GM12878 (cell line): ENCODE measurements around the gene KAT2B. TPM values are rescaled to one million over a fixed set of nuclear protein-coding genes. Genes with fewer than 3 reads are reported as not detected.

Experiments used
- ATAC-seq: fragments of 200-7000 bp; cut with Tn5 transposase; 3 replicates; pipeline ENCODE4 v1.9.1; 2020; ENCODE audit warnings: mild to moderate bottlenecking, moderate library complexity
- BruUV-seq: library from RNA; stranded (reverse); fragments of 400-500 nt; replicated peaks from 2 replicates; lab custom pipeline; 2021; lab: Mats Ljungman, UMichigan
- CTCF ChIA-PET: fragments of 300-600 bp; sonication (Branson Sonifier 250); formaldehyde crosslinking; extraction: SDS; loops from one replicate; lab custom pipeline; 2021; ENCODE audit warnings: inconsistent platforms; lab: Yijun Ruan, JAX
- POLR2A ChIA-PET: fragments of 350-600 bp; formaldehyde crosslinking; extraction: SDS; loops from one replicate; lab custom pipeline; 2021; ENCODE audit warnings: inconsistent platforms; lab: Charles Lee
- RAD21 ChIA-PET: fragments of 300-600 bp; sonication (Branson Sonifier 250); formaldehyde crosslinking; loops from one replicate; lab custom pipeline; 2023; ENCODE audit warnings: antibody characterized with exemption; ENCODE audit not compliant: unreplicated experiment; lab: Charles Lee
- SMC1A ChIA-PET: fragments of 300-600 bp; sonication (Branson Sonifier 250); formaldehyde crosslinking; loops from one replicate; lab custom pipeline; 2023; ENCODE audit not compliant: unreplicated experiment, uncharacterized antibody; lab: Charles Lee
- DNase-seq: peaks from one replicate; pipeline ENCODE4 v3.0.0-alpha.2; 2011; ENCODE audit warnings: low read depth, low spot score
- FAIRE-seq: peaks from 3 replicates; lab custom pipeline; 2011; peaks lifted over from hg19 to GRCh38; lab: Jason Lieb, UNC
- H2AFZ ChIP-seq: 2 replicates; pipeline ENCODE4 v1.6.0; 2011; ENCODE audit warnings: low read depth, low read length, control low read depth; ENCODE audit not compliant: control insufficient read depth
- H3K27ac ChIP-seq: 2 replicates; pipeline ENCODE4 v1.5.1; 2011; ENCODE audit warnings: control low read depth; ENCODE audit not compliant: control insufficient read depth, insufficient read depth
- H3K27me3 ChIP-seq, 2 experiments: replicated peaks in 1 of 2; 2 replicates each; pipeline versions ENCODE4 v1.6.0 to v1.6.1; 2011; ENCODE audit warnings: low read length in 1 of 2; ENCODE audit not compliant: control insufficient read depth in 2 of 2, insufficient read depth in 2 of 2
- H3K36me3 ChIP-seq, 2 experiments: 2 replicates each; pipeline ENCODE4 v1.5.1; 2011; ENCODE audit warnings: low read length in 1 of 2; ENCODE audit not compliant: control insufficient read depth in 2 of 2, insufficient read depth in 2 of 2
- H3K4me1 ChIP-seq: 2 replicates; pipeline ENCODE4 v1.6.1; 2011; ENCODE audit warnings: mild to moderate bottlenecking, low read length, moderate library complexity, mixed read lengths; ENCODE audit not compliant: control insufficient read depth, insufficient read depth
- H3K4me2 ChIP-seq: 2 replicates; pipeline ENCODE4 v1.6.0; 2011; ENCODE audit warnings: control low read depth; ENCODE audit not compliant: control insufficient read depth, insufficient read depth
- H3K4me3 ChIP-seq: fragments of 200-600 bp; sonication (generic); 2 replicates; pipeline ENCODE4 v1.5.1; 2016
- H3K79me2 ChIP-seq: 2 replicates; pipeline ENCODE4 v1.6.0; 2011; ENCODE audit warnings: low read length; ENCODE audit not compliant: control insufficient read depth, insufficient read depth
- H3K9ac ChIP-seq: 2 replicates; pipeline ENCODE4 v1.8.0; 2011; ENCODE audit warnings: low read length, control low read depth, mixed read lengths; ENCODE audit not compliant: control insufficient read depth, insufficient read depth
- H3K9me3 ChIP-seq: replicated peaks from 3 replicates; pipeline ENCODE4 v1.5.1; 2011; ENCODE audit warnings: mild to moderate bottlenecking, low read length; ENCODE audit not compliant: control insufficient read depth, insufficient read depth
- H4K20me1 ChIP-seq: 2 replicates; pipeline ENCODE4 v1.6.0; 2011; ENCODE audit not compliant: control insufficient read depth, insufficient read depth
- E4F1 ChIP-seq: fragments of 450-650 bp; IDR thresholded peaks from 2 replicates; pipeline ENCODE4 v1.6.1; 2018; ENCODE audit warnings: borderline replicate concordance, mild to moderate bottlenecking; ENCODE audit not compliant: partially characterized antibody
- EP300 ChIP-seq, 2 experiments: fragments of 150-350 bp in 1 of 2; IDR thresholded peaks; 2 replicates each; pipeline ENCODE4 v1.6.1; 2011 to 2012; ENCODE audit warnings: low read depth in 2 of 2, low read length in 2 of 2, borderline replicate concordance in 1 of 2, improper control_type of control experiment in 1 of 2, inconsistent platforms in 1 of 2; ENCODE audit not compliant: control insufficient read depth in 1 of 2
- HSF1 ChIP-seq: fragments of 150-350 bp; IDR thresholded peaks from 2 replicates; pipeline ENCODE4 v1.6.1; 2014; ENCODE audit warnings: mild to moderate bottlenecking, low read depth, low read length
- KAT2A ChIP-seq: conservative IDR thresholded peaks from 2 replicates; pipeline ENCODE4 v1.6.1; 2011; ENCODE audit warnings: low read depth, low read length; ENCODE audit not compliant: control insufficient read depth
- PML ChIP-seq: IDR thresholded peaks from 2 replicates; pipeline ENCODE4 v1.6.1; 2012; ENCODE audit warnings: low read length, inconsistent platforms
- WGBS: methylation state at CpG from one replicate; pipeline ENCODE4 v1.1.6; 2016; ENCODE audit warnings: low lambda C conversion rate; ENCODE audit not compliant: insufficient replicate concordance, insufficient coverage; ENCODE audit errors: missing lambda C conversion rate; 5-methylcytosine and 5-hydroxymethylcytosine counted together
- in situ Hi-C: fragments of 300-500 bp; cut with MboI; formaldehyde crosslinking; loops from 9 replicates; pipeline ENCODE4 v1.14.3; 2018; ENCODE audit warnings: mixed read lengths
- intact Hi-C: fragments of 100-400 bp; cut with micrococcal nuclease; formaldehyde crosslinking; loops from one replicate; pipeline ENCODE4 v1.14.2; 2022; ENCODE audit not compliant: unreplicated experiment
- polyA plus RNA-seq, 11 experiments: library from polyadenylated mRNA; depleted of rRNA in 4 of 11; unstranded in 6 of 11; stranded (reverse) in 5 of 11; fragments of >200 nt; fragmentation: Nextera tagmentation in 4 of 11; fragmentation: Illumina TruSeq in 1 of 11; extraction: Ambion mirVana in 4 of 11; extraction: Trizol in 1 of 11; gene quantifications; 1 replicate in 1 of 11; 2 replicates in 10 of 11; pipeline versions ENCODE4 v1.2.1 to v1.2.3, GENCODE V29; 2011 to 2016; ENCODE audit warnings: inconsistent platforms in 2 of 11, missing spikeins in 2 of 11, low read depth in 1 of 11
- total RNA-seq, 4 experiments: library from RNA; depleted of rRNA in 3 of 4; stranded (reverse); fragments of >200 nt in 3 of 4; fragmentation: Illumina TruSeq in 1 of 4; extraction: Trizol in 1 of 4; gene quantifications; 2 replicates each; pipeline versions ENCODE4 v1.2.1 to v1.2.3, GENCODE V29; 2013 to 2021

KAT2B gene
- total and polyA plus RNA-seq, 10 of the 15 experiments (the other 5 are each of a cell fraction or from before 2014, with no cell fraction given): 2.9 to 15.2 (median 10.2) TPM

- Histone ChIP-seq H3K36me3 (peaks cover 1 to 3% of the 10 kb centered on the region in 2 experiments; a peak in 3 of 4 replicates), H3K4me2 (no peak overlapping the region), H3K4me1 (no peaks in the 10 kb centered on the region; the same call in 1 of the 2 replicates), H3K4me3 (no peak overlapping the region), H2AFZ (no peak overlapping the region), H3K27me3 (no peaks in the 10 kb centered on the region), H4K20me1 (no peaks in the 10 kb centered on the region), H3K27ac (no peak overlapping the region), H3K9ac (no peak overlapping the region), H3K79me2 (no peaks in the 10 kb centered on the region), H3K9me3 (no peaks in the 10 kb centered on the region)
- RAD21 ChIA-PET: no interaction called here
- POLR2A ChIA-PET: no interaction called here
- BruUV-seq: no TSS peak
- ATAC-seq (no peak), FAIRE-seq (no peak), DNase-seq (no peak)
- in situ Hi-C loops (no loop called here), intact Hi-C loops (no loop called here)
- TF ChIP-seq HSF1: no peak
- CTCF ChIA-PET: interaction anchor here (1.8 kb wide), 1 partner anchor 10 kb away, joined by 3 read pairs; no protein-coding TSS in a partner anchor
- 95% methylated on average over 4 of the region's 4 CpGs for WGBS
- SMC1A ChIA-PET: interaction anchor here (1.6 to 1.7 kb wide), 2 partner anchors 10 to 56 kb away, joined by 3 to 6 read pairs; no protein-coding TSS in a partner anchor
These were observed 33.4 kb downstream of the KAT2B start for GRCh38 chr3:20073683-20074082.

DNA sequence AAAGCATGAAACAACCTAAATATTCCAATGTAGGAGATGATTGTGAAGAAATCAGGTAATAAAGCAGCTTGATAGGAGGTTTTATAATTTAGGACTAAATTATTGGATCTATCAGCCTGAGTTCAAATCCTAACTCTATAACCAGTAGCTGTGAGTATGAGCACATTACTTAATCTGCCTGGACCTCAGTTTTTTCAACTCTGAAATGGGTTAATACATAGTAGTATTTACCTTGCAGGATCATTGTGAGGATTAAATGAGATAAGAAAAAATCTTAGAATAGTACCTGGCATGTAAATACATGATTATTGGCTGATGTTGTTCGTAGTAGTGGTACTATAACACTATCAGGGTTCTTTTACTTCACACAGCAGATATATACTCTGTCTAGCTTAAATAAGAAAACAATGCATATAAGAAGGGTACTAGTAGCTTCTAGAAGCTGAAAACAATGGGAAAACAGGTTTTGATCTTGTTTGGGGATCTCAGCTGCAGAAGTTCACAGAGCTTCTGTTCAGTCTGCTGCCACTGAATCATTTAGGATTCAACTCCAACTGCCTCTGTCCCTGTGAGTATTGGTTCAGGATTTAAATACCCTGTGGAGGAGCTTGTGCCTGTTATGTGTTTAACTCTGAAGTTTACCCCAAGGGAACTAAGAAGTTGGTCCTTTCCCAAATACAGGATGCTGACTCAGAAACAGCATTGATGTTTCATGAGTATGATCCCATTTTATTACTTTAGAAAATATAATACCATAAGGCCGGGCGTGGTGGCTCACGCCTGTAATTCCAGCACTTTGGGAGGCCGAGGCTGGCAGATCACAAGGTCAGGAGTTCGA lies 34.2 kb downstream of the KAT2B start:
- ATAC-seq: no peak
- Histone ChIP-seq H3K27me3 (no peaks in the 10 kb centered on the region), H4K20me1 (no peaks in the 10 kb centered on the region), H3K4me2 (no peak overlapping the region), H3K36me3 (peaks cover 1 to 3% of the 10 kb centered on the region in 2 experiments; a peak in 3 of 4 replicates), H3K9me3 (no peaks in the 10 kb centered on the region), H3K27ac (no peak overlapping the region), H3K4me3 (no peak overlapping the region), H3K79me2 (no peaks in the 10 kb centered on the region), H2AFZ (no peak overlapping the region), H3K9ac (no peak overlapping the region), H3K4me1 (no peaks in the 10 kb centered on the region; the same call in 1 of the 2 replicates)
- no peak for DNase-seq
- CTCF ChIA-PET: no interaction called here
- in situ Hi-C loops (no loop called here), intact Hi-C loops (no loop called here)
- SMC1A ChIA-PET: interaction anchor here (1.2 to 1.7 kb wide), 3 partner anchors 10 to 55 kb away, joined by 3 to 6 read pairs (median 3); no protein-coding TSS in a partner anchor
- POLR2A ChIA-PET: no interaction called here
- WGBS: 98% methylated on average over 6 of the region's 6 CpGs
- BruUV-seq: no TSS peak
- RAD21 ChIA-PET: no interaction called here
- FAIRE-seq: no peak
- TF ChIP-seq EP300 (IDR thresholded peaks at IDR 0.05; ENCODE audit: borderline replicate concordance in 1 of 2, control insufficient read depth in 1 of 2, low read depth in 2 of 2, low read length in 2 of 2) (no peak), E4F1 (no peak), KAT2A (no peak), PML (no peak)
